Effector memory CD4-positive, alpha-beta T cell (primary cell): ENCODE results near the gene MIEN1.
"Not testable (repeated sequence)": the region's sequence is repeated elsewhere in the genome, so short reads cannot be mapped to it uniquely, and the experiment has no call there.

Source experiments
- DNase-seq, 3 donors: peaks; one replicate each; pipeline ENCODE4 v3.0.0-alpha.2; 2020
- H3K27ac ChIP-seq: 2 replicates; pipeline ENCODE4 v1.7.0; 2013; ENCODE audit warnings: mild to moderate bottlenecking, low read length, moderate library complexity; ENCODE audit not compliant: insufficient read depth, poor library complexity, severe bottlenecking
- H3K27me3 ChIP-seq: replicated peaks from 2 replicates; pipeline ENCODE4 v1.7.0; 2013; ENCODE audit warnings: mild to moderate bottlenecking, low read length; ENCODE audit not compliant: insufficient read depth, control insufficient read depth, poor library complexity, severe bottlenecking
- H3K36me3 ChIP-seq: 2 replicates; pipeline ENCODE4 v1.7.0; 2013; ENCODE audit warnings: mild to moderate bottlenecking, low read length, moderate library complexity; ENCODE audit not compliant: control insufficient read depth, insufficient read depth
- H3K4me1 ChIP-seq: 2 replicates; pipeline ENCODE4 v1.7.0; 2013; ENCODE audit warnings: low read length, mild to moderate bottlenecking; ENCODE audit not compliant: control insufficient read depth, insufficient read depth, poor library complexity, severe bottlenecking
- H3K4me3 ChIP-seq: 2 replicates; pipeline ENCODE4 v1.7.0; 2013; ENCODE audit warnings: low read length, low read depth, mild to moderate bottlenecking; ENCODE audit not compliant: insufficient read depth, poor library complexity, severe bottlenecking
- H3K9me3 ChIP-seq: 2 replicates; pipeline ENCODE4 v1.7.0; 2013; ENCODE audit warnings: mild to moderate bottlenecking, low read length, moderate library complexity; ENCODE audit not compliant: control insufficient read depth

The MIEN1 gene

DNA sequence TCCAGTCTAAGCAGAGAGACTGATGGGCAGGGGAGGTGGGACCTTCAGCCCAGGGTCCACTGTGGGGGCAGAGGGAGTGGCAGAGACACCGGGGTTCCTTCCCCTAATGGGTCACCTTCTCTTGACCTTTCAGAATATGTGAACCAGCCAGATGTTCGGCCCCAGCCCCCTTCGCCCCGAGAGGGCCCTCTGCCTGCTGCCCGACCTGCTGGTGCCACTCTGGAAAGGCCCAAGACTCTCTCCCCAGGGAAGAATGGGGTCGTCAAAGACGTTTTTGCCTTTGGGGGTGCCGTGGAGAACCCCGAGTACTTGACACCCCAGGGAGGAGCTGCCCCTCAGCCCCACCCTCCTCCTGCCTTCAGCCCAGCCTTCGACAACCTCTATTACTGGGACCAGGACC is 2.8 kb downstream of the MIEN1 start:
- DNase-seq = no peak
- no peak overlapping the region for H3K27ac ChIP-seq
- H3K27me3 ChIP-seq = no peaks in the 10 kb centered on the region
- peaks cover 18% of the 10 kb centered on the region for H3K36me3 ChIP-seq
- H3K4me3 ChIP-seq = no peak overlapping the region
- H3K9me3 ChIP-seq = no peaks in the 10 kb centered on the region
- H3K4me1 ChIP-seq = peaks cover 11% of the 10 kb centered on the region

- H3K9me3 ChIP-seq = no peaks in the 10 kb centered on the region
- peaks cover 18% of the 10 kb centered on the region for H3K36me3 ChIP-seq
- H3K27ac ChIP-seq = no peak overlapping the region
- H3K4me1 ChIP-seq = peaks cover 11% of the 10 kb centered on the region
- DNase-seq = no peak
- H3K4me3 ChIP-seq = no peak overlapping the region
- H3K27me3 ChIP-seq = no peaks in the 10 kb centered on the region
Observed at GRCh38 chr17:39726617-39727016, 3.7 kb downstream of the MIEN1 start.

- DNase-seq, H3K9me3 ChIP-seq, H3K4me3 ChIP-seq, H3K27me3 ChIP-seq, H3K27ac ChIP-seq: not testable (repeated sequence)
- peaks cover 18% of the 10 kb centered on the region for H3K36me3 ChIP-seq
- H3K4me1 ChIP-seq = peaks cover 11% of the 10 kb centered on the region
Observed at GRCh38 chr17:39725923-39726322, 4.4 kb downstream of the MIEN1 start.

- Histone ChIP-seq H3K9me3 (no peaks in the 10 kb centered on the region), H3K36me3 (peaks cover 18% of the 10 kb centered on the region)
Observed at GRCh38 chr17:39724731-39725130, 5.6 kb downstream of the MIEN1 start.

DNA sequence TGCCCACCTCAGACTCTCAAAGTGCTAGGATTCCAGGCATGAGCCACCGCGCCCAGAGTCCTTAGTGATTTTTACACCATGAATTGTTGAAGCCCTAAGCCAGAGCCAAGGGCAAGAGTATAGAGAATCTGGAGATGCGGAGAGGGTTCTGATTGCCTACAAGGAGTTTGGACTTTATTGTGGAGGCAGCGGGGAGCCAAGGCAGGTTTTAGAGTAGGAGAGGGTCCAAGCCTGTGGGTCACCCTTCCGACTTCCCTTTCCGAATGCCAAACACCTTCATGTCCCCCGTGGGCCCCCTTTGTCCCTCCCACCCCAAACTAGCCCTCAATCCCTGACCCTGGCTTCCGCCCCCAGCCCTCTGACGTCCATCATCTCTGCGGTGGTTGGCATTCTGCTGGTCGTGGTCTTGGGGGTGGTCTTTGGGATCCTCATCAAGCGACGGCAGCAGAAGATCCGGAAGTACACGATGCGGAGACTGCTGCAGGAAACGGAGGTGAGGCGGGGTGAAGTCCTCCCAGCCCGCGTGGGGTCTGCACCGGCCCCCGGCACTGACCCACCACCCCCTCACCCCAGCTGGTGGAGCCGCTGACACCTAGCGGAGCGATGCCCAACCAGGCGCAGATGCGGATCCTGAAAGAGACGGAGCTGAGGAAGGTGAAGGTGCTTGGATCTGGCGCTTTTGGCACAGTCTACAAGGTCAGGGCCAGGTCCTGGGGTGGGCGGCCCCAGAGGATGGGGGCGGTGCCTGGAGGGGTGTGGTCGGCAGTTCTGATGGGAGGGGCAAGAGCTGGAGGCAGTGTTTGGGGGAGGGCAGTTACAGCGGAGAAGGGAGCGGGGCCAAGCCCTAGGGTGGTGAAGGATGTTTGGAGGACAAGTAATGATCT is 7.1 kb downstream of the MIEN1 start:
- no peak overlapping the region for H3K27ac ChIP-seq
- no peak for DNase-seq
- H3K36me3 ChIP-seq = peaks cover 7% of the 10 kb centered on the region
- no peaks in the 10 kb centered on the region for H3K4me1 ChIP-seq
- no peak overlapping the region for H3K4me3 ChIP-seq
- no peaks in the 10 kb centered on the region for H3K9me3 ChIP-seq
- no peaks in the 10 kb centered on the region for H3K27me3 ChIP-seq

More at GRCh38 chr17:39724731-39725130, 5.6 kb downstream of the MIEN1 start:
- no peak for DNase-seq
- Histone ChIP-seq H3K27me3 (no peaks in the 10 kb centered on the region), H3K4me1 (peaks cover 7% of the 10 kb centered on the region), H3K27ac (no peak overlapping the region), H3K4me3 (no peak overlapping the region)

- Histone ChIP-seq H3K4me3 (no peak overlapping the region), H3K27ac (no peak overlapping the region), H3K36me3 (no peaks in the 10 kb centered on the region), H3K27me3 (no peaks in the 10 kb centered on the region), H3K9me3 (no peaks in the 10 kb centered on the region), H3K4me1 (no peaks in the 10 kb centered on the region)
- no peak for DNase-seq
Observed at GRCh38 chr17:39722104-39722503, 8.2 kb downstream of the MIEN1 start.

GRCh38 chr17:39719563-39720355 is 10.6 kb downstream of the MIEN1 start:
- Histone ChIP-seq H3K9me3 (no peaks in the 10 kb centered on the region), H3K4me3 (no peak overlapping the region), H3K27me3 (no peaks in the 10 kb centered on the region), H3K4me1 (no peaks in the 10 kb centered on the region), H3K36me3 (no peaks in the 10 kb centered on the region), H3K27ac (no peak overlapping the region)
- no peak for DNase-seq

DNA sequence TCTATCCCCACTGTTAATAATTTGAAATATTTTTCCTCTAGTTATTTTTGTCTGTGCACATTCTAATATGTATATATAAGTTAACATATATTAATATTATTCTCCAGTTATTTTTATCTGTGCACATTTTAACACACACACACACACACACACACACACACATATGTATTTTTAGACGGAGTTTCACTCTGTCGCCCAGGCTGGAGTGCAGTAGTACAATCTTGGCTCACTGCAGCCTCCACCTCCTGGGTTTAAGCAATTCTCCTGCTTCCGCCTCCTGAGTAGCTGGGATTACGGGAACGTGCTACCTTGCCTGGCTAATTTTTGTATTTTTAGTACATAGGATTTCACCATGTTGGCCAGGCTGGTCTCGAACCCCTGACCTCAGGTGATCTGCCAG is 12.7 kb downstream of the MIEN1 start:
- Histone ChIP-seq H3K27ac (no peak overlapping the region), H3K36me3 (no peaks in the 10 kb centered on the region), H3K27me3 (no peaks in the 10 kb centered on the region), H3K4me3 (no peak overlapping the region), H3K4me1 (no peaks in the 10 kb centered on the region), H3K9me3 (no peaks in the 10 kb centered on the region)
- DNase-seq = no peak

DNA sequence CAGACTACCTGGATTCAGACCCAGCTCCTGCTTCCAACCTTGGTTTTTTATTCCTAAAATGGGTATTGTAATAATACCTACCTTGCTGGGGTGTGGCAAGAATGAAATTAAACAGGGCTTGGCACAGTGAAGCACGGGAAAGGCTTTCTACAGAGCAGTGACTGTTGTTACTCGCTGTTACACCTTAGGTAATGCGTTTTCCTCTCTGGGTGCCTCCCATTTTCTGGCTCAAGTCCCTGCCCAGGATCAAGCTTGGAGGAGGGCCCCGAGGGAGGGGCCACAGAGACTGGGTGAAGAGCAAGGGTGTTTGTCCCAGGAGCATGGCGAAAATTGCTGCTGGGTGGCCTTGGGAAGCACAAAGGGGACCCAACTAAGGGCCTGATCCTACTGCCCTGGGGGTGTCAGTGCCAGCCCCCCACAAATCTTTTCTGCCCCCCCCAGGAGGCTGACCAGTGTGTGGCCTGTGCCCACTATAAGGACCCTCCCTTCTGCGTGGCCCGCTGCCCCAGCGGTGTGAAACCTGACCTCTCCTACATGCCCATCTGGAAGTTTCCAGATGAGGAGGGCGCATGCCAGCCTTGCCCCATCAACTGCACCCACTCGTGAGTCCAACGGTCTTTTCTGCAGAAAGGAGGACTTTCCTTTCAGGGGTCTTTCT is 13.3 kb downstream of the MIEN1 start:
- Histone ChIP-seq H3K4me3 (no peak overlapping the region), H3K27ac (no peak overlapping the region), H3K4me1 (no peaks in the 10 kb centered on the region), H3K36me3 (no peaks in the 10 kb centered on the region), H3K9me3 (no peaks in the 10 kb centered on the region), H3K27me3 (no peaks in the 10 kb centered on the region)
- DNase-seq = no peak
